Ishikawa (cell line): Measurements from ENCODE around the gene PLBD2.

Experiments
- CEBPB ChIP-seq: IDR thresholded peaks from 2 replicates; pipeline ENCODE4 v1.6.1; 2012
- CREB1 ChIP-seq: IDR thresholded peaks from 2 replicates; pipeline ENCODE4 v1.6.1; 2012; ENCODE audit warnings: low read depth
- EGR1 ChIP-seq: IDR thresholded peaks from 2 replicates; pipeline ENCODE4 v1.6.1; 2012
- EP300 ChIP-seq: IDR thresholded peaks from 2 replicates; pipeline ENCODE4 v1.6.1; 2012; ENCODE audit warnings: borderline replicate concordance
- FOXM1 ChIP-seq: IDR thresholded peaks from 2 replicates; pipeline ENCODE4 v1.6.1; 2012; ENCODE audit warnings: low read depth, borderline replicate concordance
- MAX ChIP-seq: IDR thresholded peaks from 2 replicates; pipeline ENCODE4 v1.6.1; 2012
- NFIC ChIP-seq: IDR thresholded peaks from 2 replicates; pipeline ENCODE4 v1.6.1; 2012
- RAD21 ChIP-seq: IDR thresholded peaks from 2 replicates; pipeline ENCODE4 v1.6.1; 2012; ENCODE audit warnings: low read depth
- REST ChIP-seq: IDR thresholded peaks from 2 replicates; pipeline ENCODE4 v1.6.1; 2012; ENCODE audit warnings: low read depth, mild to moderate bottlenecking
- TAF1 ChIP-seq: IDR thresholded peaks from 2 replicates; pipeline ENCODE4 v1.6.1; 2012; ENCODE audit warnings: low read depth, mild to moderate bottlenecking
- TCF12 ChIP-seq: IDR thresholded peaks from 2 replicates; pipeline ENCODE4 v1.6.1; 2012; ENCODE audit warnings: low read depth
- TEAD4 ChIP-seq: IDR thresholded peaks from 2 replicates; pipeline ENCODE4 v1.6.1; 2012
- USF1 ChIP-seq: IDR thresholded peaks from 2 replicates; pipeline ENCODE4 v1.6.1; 2012
- YY1 ChIP-seq: IDR thresholded peaks from 2 replicates; pipeline ENCODE4 v1.6.1; 2012; ENCODE audit warnings: low read depth
- ZBTB7A ChIP-seq: IDR thresholded peaks from 2 replicates; pipeline ENCODE4 v1.6.1; 2012; ENCODE audit warnings: low read depth

PLBD2 gene

GRCh38 chr12:113339540-113339939 lies 18.8 kb upstream of the PLBD2 start:
- no peak for TF ChIP-seq EGR1
- TF ChIP-seq RAD21 = no peak
- TF ChIP-seq TAF1 = no peak
- TF ChIP-seq EP300 = no peak
- no peak for TF ChIP-seq CREB1
- TF ChIP-seq USF1 = no peak
- no peak for TF ChIP-seq ZBTB7A
- no peak for TF ChIP-seq CEBPB
- no peak for TF ChIP-seq MAX
- TF ChIP-seq YY1 = no peak
- TF ChIP-seq NFIC = no peak
- TF ChIP-seq FOXM1 = no peak

GRCh38 chr12:113340061-113340460 lies 18.3 kb upstream of the PLBD2 start:
- no peak for TF ChIP-seq NFIC
- no peak for TF ChIP-seq FOXM1
- TF ChIP-seq ZBTB7A = no peak
- no peak for TF ChIP-seq RAD21
- TF ChIP-seq CEBPB = no peak
- no peak for TF ChIP-seq EP300
- no peak for TF ChIP-seq TEAD4
- no peak for TF ChIP-seq USF1
- TF ChIP-seq TCF12 = no peak
- no peak for TF ChIP-seq CREB1
- TF ChIP-seq REST = no peak
- no peak for TF ChIP-seq TAF1
- TF ChIP-seq EGR1 = no peak
- no peak for TF ChIP-seq MAX
- no peak for TF ChIP-seq YY1

- TF ChIP-seq USF1 (no peak), TAF1 (no peak), TCF12 (no peak), EP300 (no peak), ZBTB7A (no peak)
Observed at GRCh38 chr12:113341535-113341934, 16.9 kb upstream of the PLBD2 start.

- TF ChIP-seq CREB1 (no peak), TEAD4 (no peak), FOXM1 (no peak), MAX (no peak), USF1 (no peak), EGR1 (no peak), RAD21 (no peak), TAF1 (no peak), REST (no peak), EP300 (no peak), NFIC (no peak), CEBPB (no peak), TCF12 (no peak)
Observed at GRCh38 chr12:113345318-113345717, 13.1 kb upstream of the PLBD2 start.

- no peak for TF ChIP-seq CEBPB
- no peak for TF ChIP-seq TEAD4
- TF ChIP-seq EP300 = no peak
- TF ChIP-seq ZBTB7A = no peak
- TF ChIP-seq MAX = no peak
- no peak for TF ChIP-seq CREB1
- no peak for TF ChIP-seq RAD21
- no peak for TF ChIP-seq EGR1
- no peak for TF ChIP-seq TAF1
- TF ChIP-seq REST = no peak
- TF ChIP-seq USF1 = no peak
- no peak for TF ChIP-seq TCF12
- no peak for TF ChIP-seq YY1
- no peak for TF ChIP-seq FOXM1
- TF ChIP-seq NFIC = no peak
Observed at GRCh38 chr12:113346353-113346752, 12.0 kb upstream of the PLBD2 start.
